ENCODE data around the gene CCDC92B. TPM values are rescaled to one million over a fixed set of nuclear protein-coding genes. Genes with fewer than 3 reads are reported as not detected.

CCDC92B gene
- total RNA-seq, 1 donor from 2014 or later = not detected

- no peak for DNase-seq
These were observed 27.9 kb upstream of the CCDC92B start for GRCh38 chr17:2777242-2777867.

GRCh38 chr17:2776589-2777241 is 27.3 kb upstream of the CCDC92B start:
- no peak for DNase-seq

GRCh38 chr17:2775206-2775605 is 25.8 kb upstream of the CCDC92B start:
- DNase-seq = no peak

- DNase-seq = no peak
These were observed 20.7 kb upstream of the CCDC92B start for GRCh38 chr17:2770129-2770528.

GRCh38 chr17:2758870-2759269 is 9.4 kb upstream of the CCDC92B start:
- no peak for DNase-seq

- DNase-seq = no peak
These were observed 6.7 kb upstream of the CCDC92B start for GRCh38 chr17:2755891-2756724.

GRCh38 chr17:2751491-2751890 is 2.0 kb upstream of the CCDC92B start:
- DNase-seq = no peak

- no peak for DNase-seq
These were observed 1.3 kb upstream of the CCDC92B start for GRCh38 chr17:2750721-2751120.

- DNase-seq = peak; percentile 83
These were observed 331 bp upstream of the CCDC92B start for GRCh38 chr17:2749784-2750181.

- no peak for DNase-seq
These were observed 4.0 kb downstream of the CCDC92B start for GRCh38 chr17:2745317-2746037.

- DNase-seq = no peak
These were observed 11.8 kb downstream of the CCDC92B start for GRCh38 chr17:2737693-2738092.

GRCh38 chr17:2736956-2737355 is 12.5 kb downstream of the CCDC92B start:
- no peak for DNase-seq

- DNase-seq = no peak
These were observed 13.6 kb downstream of the CCDC92B start for GRCh38 chr17:2735896-2736295.

GRCh38 chr17:2734939-2735338 is 14.5 kb downstream of the CCDC92B start:
- no peak for DNase-seq

GRCh38 chr17:2731807-2732206 is 17.6 kb downstream of the CCDC92B start:
- DNase-seq = no peak

GRCh38 chr17:2730764-2731353 is 18.6 kb downstream of the CCDC92B start:
- no peak for DNase-seq

GRCh38 chr17:2724784-2725164 is 24.7 kb downstream of the CCDC92B start:
- DNase-seq = peak; percentile 61

GRCh38 chr17:2723997-2724783 is 25.3 kb downstream of the CCDC92B start:
- peak; percentile 24 for DNase-seq

- no peak for DNase-seq
These were observed 25.9 kb downstream of the CCDC92B start for GRCh38 chr17:2723505-2723996.

- no peak for DNase-seq
These were observed 26.8 kb downstream of the CCDC92B start for GRCh38 chr17:2722611-2723010.

GRCh38 chr17:2721603-2722002 is 27.8 kb downstream of the CCDC92B start:
- no peak for DNase-seq

GRCh38 chr17:2719861-2720260 is 29.6 kb downstream of the CCDC92B start:
- DNase-seq = no peak

Data from dermis blood vessel endothelial cell (primary cell).